Aorta (tissue), 5 donors: ENCODE measurements around the gene KIF7. TPM values are rescaled to one million over a fixed set of nuclear protein-coding genes. Genes with fewer than 3 reads are reported as not detected.
A peak's percentile ranks its signal among the peaks of the same experiment; 100 is the strongest.

Experiments used
- ATAC-seq: fragments of 200-7000 bp; cut with Tn5 transposase; one replicate; pipeline ENCODE4 v1.9.1; 2022; ENCODE audit warnings: moderate library complexity; ENCODE audit not compliant: low FRiP score
- DNase-seq, 2 donors: peaks; one replicate each; pipeline ENCODE4 v3.0.0-alpha.2; 2020
- H3K27ac ChIP-seq, 2 donors: one replicate each; pipeline ENCODE4 v1.5.1; 2013; ENCODE audit warnings: low read length in 2 of 2, mild to moderate bottlenecking in 2 of 2, moderate library complexity in 2 of 2, control low read depth in 1 of 2, inconsistent platforms in 1 of 2, low read depth in 1 of 2
- H3K27me3 ChIP-seq, 2 donors: one replicate each; pipeline ENCODE4 v1.6.1; 2013; ENCODE audit warnings: control low read depth in 1 of 2, low read length in 1 of 2, mild to moderate bottlenecking in 1 of 2, moderate library complexity in 1 of 2; ENCODE audit not compliant: insufficient read depth in 2 of 2, control insufficient read depth in 1 of 2
- H3K36me3 ChIP-seq, 2 donors: one replicate each; pipeline ENCODE4 v1.6.1; 2013; ENCODE audit warnings: control low read depth in 1 of 2, low read length in 1 of 2, mild to moderate bottlenecking in 1 of 2; ENCODE audit not compliant: insufficient read depth in 2 of 2, control insufficient read depth in 1 of 2
- H3K4me1 ChIP-seq, 2 donors: one replicate each; pipeline ENCODE4 v1.6.1; 2013; ENCODE audit warnings: low read length in 2 of 2, control low read depth in 1 of 2, mild to moderate bottlenecking in 1 of 2, moderate library complexity in 1 of 2; ENCODE audit not compliant: insufficient read depth in 2 of 2, control insufficient read depth in 1 of 2
- H3K4me3 ChIP-seq, 2 donors: one replicate each; pipeline ENCODE4 v1.5.1; 2013; ENCODE audit warnings: low read length in 2 of 2, control low read depth in 1 of 2, mild to moderate bottlenecking in 1 of 2
- H3K9me3 ChIP-seq: one replicate; pipeline ENCODE4 v1.6.1; 2013; ENCODE audit warnings: mild to moderate bottlenecking, low read length; ENCODE audit not compliant: control insufficient read depth
- WGBS, 2 donors: extraction: QIAGEN DNeasy Blood & Tissue Kit; methylation state at CpG; one replicate each; pipeline ENCODE4 v1.1.7; 2013; 5-methylcytosine and 5-hydroxymethylcytosine counted together
- intact Hi-C, 2 donors: fragments of 100-400 bp; cut with DNase I; formaldehyde crosslinking; loops; one replicate each; pipeline versions ENCODE4 v1.14.2 to v1.15.0; 2022
- polyA plus RNA-seq, 2 donors: library from polyadenylated mRNA; stranded (reverse); fragments of 200-250 nt; gene quantifications; one replicate each; pipeline ENCODE4 v1.2.3, GENCODE V29; 2013
- total RNA-seq, 2 donors: library from RNA; stranded (reverse); fragmentation: NEBNext Ultra II Directional; extraction: Animal tissue kit (Norgen Biotek cat#: 25700); gene quantifications; one replicate each; pipeline ENCODE4 v1.2.1, GENCODE V29; 2021
- donor health status: healthy with polysubstance abuse.
- donor health status: Bipolar disorder and iron deficiency.
- donor health status: DM: no; HTN: no; CAD: no.
- donor health status: DM: no; HTN: no; CAD: no.
- donor health status: DM: yes; HTN: yes; CAD: no.

The KIF7 gene
- total and polyA plus RNA-seq, 4 donors = 3.1 to 17.5 (median 16.3) TPM

DNA sequence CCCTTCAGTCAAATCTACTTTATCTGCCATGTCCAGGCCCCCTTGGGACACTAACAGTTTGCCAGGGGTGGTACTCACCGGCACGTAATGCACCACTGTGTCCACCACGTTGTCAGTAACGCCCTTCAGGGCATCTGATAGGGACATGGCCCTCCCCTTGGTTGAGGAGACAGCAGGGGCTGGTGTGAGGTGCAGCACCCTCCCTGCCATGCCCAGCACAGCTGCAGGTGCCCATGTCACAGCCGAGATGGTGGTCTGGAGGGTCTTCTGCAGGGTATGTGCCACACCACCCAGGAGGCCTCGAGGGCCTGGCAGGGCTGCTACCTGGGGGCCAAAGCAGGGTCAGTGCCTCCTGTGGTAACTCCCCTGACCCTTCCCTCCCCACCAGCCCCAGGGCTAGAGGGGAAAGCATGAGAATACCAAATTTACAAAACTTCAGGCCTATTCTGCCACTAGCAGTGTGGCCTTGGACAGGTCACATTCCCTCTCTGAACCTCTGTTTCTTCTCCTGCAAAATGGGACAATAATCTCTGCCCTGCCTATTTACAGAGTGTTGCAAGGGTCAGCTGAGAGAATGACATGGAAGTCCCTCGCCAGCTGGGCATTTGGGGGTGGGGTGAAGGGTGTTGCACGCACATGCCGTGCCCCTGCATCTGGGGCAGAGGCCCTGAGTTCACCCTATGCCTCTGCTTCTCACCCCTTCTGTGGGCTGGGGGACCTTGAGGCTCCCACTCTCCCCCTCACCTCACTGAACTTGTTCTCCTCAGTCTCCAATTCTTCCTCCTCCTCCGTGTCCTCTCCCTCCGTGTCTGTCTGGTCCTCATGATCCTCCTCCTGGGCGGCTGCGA, 11.8 kb upstream of the KIF7 start:
- H3K9me3 ChIP-seq = no peaks in the 10 kb centered on the region
- no peak overlapping the region for H3K4me3 ChIP-seq
- no peaks in the 10 kb centered on the region for H3K27me3 ChIP-seq
- H3K4me1 ChIP-seq = peaks cover 0 to 4% of the 10 kb centered on the region in 2 donors
- H3K36me3 ChIP-seq = no peaks in the 10 kb centered on the region
- intact Hi-C loops = no loop called here
- 84 to 85% methylated on average over 13 of the region's 13 CpGs for WGBS, 2 donors
- no peak overlapping the region for H3K27ac ChIP-seq
- DNase-seq (no peak), ATAC-seq (no peak)

GRCh38 chr15:89666184-89666857, 11.1 kb upstream of the KIF7 start:
- H3K4me3 ChIP-seq = no peak overlapping the region
- H3K27ac ChIP-seq = peak overlapping the region; percentile 76 to 85
- ATAC-seq = no peak
- H3K4me1 ChIP-seq = no peaks in the 10 kb centered on the region
- intact Hi-C loops = no loop called here
- 87 to 89% methylated on average over 8 of the region's 8 CpGs for WGBS, 2 donors
- no peaks in the 10 kb centered on the region for H3K27me3 ChIP-seq
- DNase-seq = no peak
- H3K36me3 ChIP-seq = no peaks in the 10 kb centered on the region
- no peaks in the 10 kb centered on the region for H3K9me3 ChIP-seq

DNA sequence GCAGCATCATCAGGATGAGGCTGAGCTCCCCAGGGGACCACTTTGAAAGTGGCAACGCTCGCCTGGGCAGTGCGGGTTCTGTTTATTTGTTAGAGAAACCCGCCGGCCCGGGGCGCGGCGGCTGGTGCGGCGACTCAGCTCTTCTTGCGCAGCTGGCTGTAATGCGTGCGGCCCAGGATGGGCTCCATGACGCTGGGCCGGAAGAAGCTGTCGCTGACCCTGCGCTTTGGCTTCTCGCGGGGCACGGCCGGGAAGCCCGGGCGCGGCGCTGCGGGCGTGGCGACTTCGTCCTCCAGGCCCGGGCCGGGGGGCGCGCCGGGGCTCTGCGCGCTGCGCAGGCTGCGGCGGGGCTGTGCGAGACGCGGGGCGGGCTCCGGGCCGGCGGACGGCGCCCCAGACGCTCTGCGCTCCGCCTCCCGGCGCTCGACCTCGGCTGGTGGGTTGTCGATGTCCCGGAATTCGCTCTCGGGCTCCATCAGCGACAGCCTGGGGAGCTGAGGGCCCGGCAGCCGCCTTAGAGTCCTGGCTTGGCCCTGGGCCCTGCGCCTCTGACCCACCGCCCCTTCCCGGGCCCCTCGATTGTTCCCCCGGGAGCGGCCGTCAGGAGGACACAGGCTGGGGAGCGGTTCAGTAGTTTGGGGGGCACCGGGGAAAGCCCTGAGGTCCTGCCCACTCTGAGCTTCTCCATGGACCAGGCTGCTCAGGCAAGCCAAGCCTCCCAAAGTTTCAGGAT, 10.3 kb upstream of the KIF7 start:
- intact Hi-C loops = no loop called here

DNA sequence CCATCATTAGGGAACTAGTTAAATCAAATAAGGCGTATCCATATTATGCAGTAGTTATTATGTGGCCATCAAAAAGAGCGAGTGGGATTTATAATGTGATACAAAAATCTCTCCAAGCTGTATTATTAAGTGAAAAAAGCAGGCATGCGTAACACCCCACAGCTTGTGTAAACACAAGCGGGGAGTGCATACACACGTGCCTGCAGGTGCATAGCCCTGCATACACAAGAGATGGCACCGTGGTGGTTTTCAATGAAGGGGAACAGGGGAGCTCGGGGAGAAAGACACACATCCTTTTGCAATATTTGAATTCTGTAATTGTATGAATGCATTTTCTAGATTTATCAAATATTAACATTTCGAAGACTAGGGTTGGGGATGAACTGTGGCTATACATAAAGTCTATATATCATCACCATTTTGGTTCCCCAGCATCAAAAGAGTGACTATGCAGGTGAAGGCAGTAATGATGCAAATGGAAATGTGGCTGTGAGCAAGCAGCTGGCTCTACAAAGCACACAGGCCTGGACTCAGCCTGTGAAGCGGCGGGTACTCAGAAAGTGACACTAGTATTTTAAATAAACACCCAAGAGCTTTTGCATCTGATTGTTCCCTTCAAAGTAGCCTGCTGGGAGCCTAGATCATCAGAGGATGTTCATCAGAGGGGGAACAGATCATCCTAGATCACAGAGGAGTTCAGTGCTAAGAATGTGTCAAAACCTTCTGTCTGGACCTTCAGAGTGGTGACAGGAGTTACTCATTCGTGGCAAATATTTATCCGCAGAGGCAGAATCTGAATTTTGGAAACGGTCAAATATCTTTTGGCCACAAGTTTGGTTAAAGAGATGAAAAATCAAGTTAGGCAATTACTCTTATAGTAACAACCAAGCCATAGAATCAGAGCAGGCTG, 9.4 kb upstream of the KIF7 start:
- no peak for DNase-seq
- Histone ChIP-seq H3K27ac (peak overlapping the region; percentile 49 to 85), H3K36me3 (no peaks in the 10 kb centered on the region), H3K27me3 (no peaks in the 10 kb centered on the region), H3K4me1 (no peaks in the 10 kb centered on the region), H3K9me3 (no peaks in the 10 kb centered on the region), H3K4me3 (no peak overlapping the region)
- intact Hi-C loops = no loop called here
- no peak for ATAC-seq
- WGBS, 2 donors = 55 to 57% methylated on average over 13 of the region's 13 CpGs

More for the DNA sequence above, 10.3 kb upstream of the KIF7 start:
- ATAC-seq = peak; percentile 78
- 2 to 3% methylated on average over 52 to 72 of the region's 72 CpGs for WGBS, 2 donors
- Histone ChIP-seq H3K4me1 (no peaks in the 10 kb centered on the region), H3K27me3 (no peaks in the 10 kb centered on the region), H3K36me3 (no peaks in the 10 kb centered on the region), H3K9me3 (no peaks in the 10 kb centered on the region), H3K4me3 (no peak overlapping the region), H3K27ac (peak overlapping the region; percentile 76 to 85)
- peak; percentile 82 to 91 for DNase-seq

DNA sequence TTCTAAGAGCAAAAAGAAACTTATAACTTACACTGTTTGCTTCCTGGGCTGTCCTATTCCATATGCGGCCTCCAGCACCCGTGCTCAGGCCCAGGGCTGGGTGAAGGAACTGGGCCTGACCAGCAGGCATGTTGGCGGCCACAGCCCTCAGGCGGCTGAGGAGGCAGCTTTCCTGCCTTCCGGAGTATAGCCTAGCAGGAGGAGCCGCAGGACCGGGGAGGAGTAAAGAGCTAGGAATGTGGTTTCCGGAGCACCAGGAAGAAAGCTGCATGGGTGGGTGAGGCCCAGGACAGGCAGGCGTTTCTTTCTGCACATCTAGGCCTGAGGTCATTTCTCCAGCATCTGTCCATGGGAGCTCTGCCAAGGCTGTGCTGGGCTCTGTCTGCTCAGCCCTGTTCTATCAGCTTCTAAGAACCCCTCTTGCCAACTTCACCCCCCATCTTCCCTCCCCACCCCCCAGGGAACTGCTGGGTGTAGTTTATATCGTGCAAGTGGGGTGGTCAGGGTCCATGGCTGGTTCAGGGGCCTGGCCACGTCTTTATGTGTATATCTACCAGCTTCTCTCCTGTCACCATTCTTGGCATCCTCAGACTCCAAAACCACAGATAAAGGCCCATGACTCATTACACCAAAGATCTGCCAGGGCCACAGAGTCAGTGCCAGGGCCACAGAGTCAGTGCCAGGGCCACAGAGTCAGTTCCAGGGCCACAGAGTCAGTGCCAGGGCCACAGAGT, 7.8 kb upstream of the KIF7 start:
- 4 to 8% methylated on average over 11 of the region's 11 CpGs for WGBS, 2 donors
- Histone ChIP-seq H3K4me1 (no peaks in the 10 kb centered on the region), H3K27me3 (no peaks in the 10 kb centered on the region), H3K9me3 (no peaks in the 10 kb centered on the region), H3K36me3 (no peaks in the 10 kb centered on the region), H3K27ac (peak overlapping the region; percentile 91 to 95), H3K4me3 (no peak overlapping the region)
- intact Hi-C loops = no loop called here
- peak; percentile 71 for ATAC-seq
- DNase-seq = peak; percentile 90

DNA sequence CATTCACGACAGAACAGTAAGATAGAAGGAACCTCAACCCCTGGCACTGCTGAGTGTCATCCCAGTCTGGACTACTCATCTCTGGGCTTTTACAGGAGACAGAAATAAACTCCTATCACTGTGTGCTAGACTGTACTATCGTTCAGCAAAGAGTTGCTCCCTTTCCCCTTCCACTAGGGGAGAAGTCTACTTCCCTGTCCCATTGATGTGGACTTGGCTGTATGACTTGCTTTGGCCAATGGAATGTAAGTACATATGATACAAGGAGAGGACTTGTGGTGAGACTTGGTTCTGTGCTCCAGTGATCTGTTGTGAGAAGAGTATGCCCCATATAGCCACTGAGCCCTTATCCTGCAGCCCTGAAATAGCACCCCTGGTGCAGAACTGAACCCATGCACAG, 5.3 kb upstream of the KIF7 start:
- DNase-seq = no peak
- H3K27ac ChIP-seq = no peak overlapping the region

DNA sequence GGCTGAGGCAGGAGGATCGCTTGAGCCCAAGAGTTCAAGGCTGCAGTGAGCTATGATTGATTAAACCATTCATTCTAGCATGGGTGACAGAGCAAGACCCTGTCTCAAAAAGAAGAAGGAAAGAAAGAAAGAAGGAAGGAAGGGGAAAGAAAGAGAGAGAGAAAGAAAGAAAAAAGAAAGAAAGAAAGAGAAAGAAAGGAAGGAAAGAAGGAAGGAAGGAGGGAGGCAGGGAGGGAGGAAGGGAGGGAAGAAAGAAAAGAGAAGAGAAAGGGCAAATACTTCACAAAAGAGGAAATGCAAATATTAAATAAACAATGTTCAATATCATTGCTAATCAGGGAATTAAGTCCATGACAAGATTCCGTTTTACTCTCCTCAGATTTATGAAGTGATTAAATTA, 4.0 kb upstream of the KIF7 start:
- intact Hi-C loops = no loop called here
- ATAC-seq (no peak), DNase-seq (no peak)
- Histone ChIP-seq H3K4me1 (no peaks in the 10 kb centered on the region), H3K27me3 (no peaks in the 10 kb centered on the region), H3K4me3 (no peak overlapping the region), H3K36me3 (no peaks in the 10 kb centered on the region), H3K27ac (no peak overlapping the region), H3K9me3 (no peaks in the 10 kb centered on the region)
- 96 to 97% methylated on average over 2 of the region's 2 CpGs for WGBS, 2 donors

More for the DNA sequence above, 5.3 kb upstream of the KIF7 start:
- no peaks in the 10 kb centered on the region for H3K4me1 ChIP-seq
- H3K9me3 ChIP-seq = no peaks in the 10 kb centered on the region
- no peak for ATAC-seq
- H3K36me3 ChIP-seq = no peaks in the 10 kb centered on the region
- 85 to 92% methylated on average over 2 of the region's 2 CpGs for WGBS, 2 donors
- no peaks in the 10 kb centered on the region for H3K27me3 ChIP-seq
- no peak overlapping the region for H3K4me3 ChIP-seq
- intact Hi-C loops = no loop called here
